ENCODE measurements around the gene TBCCD1.

DNA sequence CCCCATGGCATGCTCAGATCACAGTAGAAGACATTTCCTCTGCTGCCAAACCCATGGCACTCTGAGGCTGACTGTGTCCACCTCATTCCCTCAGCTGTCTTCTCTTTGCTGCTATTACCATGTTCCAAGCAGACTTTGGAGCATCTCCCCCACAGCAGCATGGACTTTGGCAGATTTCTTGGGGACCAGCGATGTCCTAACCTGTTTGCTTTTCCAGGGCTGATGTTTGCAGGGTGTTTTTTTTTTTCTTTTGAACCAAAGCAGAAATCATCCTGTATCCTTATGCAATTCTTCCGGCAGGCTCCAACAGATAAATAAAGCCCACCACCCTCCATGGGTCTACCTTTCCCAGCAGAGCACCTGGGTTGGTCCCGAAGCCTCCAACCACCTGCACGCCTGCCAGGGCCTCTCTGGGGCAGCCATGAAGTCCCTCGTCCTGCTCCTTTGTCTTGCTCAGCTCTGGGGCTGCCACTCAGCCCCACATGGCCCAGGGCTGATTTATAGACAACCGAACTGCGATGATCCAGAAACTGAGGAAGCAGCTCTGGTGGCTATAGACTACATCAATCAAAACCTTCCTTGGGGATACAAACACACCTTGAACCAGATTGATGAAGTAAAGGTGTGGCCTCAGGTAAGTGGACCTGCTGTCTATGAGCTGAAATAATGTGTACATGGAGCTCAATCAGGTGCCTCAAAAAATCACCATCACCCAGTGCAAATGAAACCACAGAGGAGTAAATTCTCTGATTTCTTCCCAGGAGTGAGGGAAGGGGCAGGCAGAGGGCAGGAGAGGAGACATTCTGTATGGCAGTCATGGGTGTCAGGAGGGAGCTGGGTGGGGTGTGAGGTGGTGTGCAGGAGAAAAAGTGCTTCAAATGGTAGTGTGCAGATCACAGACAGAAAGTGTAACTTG lies 45.8 kb upstream of the TBCCD1 start, which contains the start of gene AHSG:
- TF ChIP-seq, protein P1, sequence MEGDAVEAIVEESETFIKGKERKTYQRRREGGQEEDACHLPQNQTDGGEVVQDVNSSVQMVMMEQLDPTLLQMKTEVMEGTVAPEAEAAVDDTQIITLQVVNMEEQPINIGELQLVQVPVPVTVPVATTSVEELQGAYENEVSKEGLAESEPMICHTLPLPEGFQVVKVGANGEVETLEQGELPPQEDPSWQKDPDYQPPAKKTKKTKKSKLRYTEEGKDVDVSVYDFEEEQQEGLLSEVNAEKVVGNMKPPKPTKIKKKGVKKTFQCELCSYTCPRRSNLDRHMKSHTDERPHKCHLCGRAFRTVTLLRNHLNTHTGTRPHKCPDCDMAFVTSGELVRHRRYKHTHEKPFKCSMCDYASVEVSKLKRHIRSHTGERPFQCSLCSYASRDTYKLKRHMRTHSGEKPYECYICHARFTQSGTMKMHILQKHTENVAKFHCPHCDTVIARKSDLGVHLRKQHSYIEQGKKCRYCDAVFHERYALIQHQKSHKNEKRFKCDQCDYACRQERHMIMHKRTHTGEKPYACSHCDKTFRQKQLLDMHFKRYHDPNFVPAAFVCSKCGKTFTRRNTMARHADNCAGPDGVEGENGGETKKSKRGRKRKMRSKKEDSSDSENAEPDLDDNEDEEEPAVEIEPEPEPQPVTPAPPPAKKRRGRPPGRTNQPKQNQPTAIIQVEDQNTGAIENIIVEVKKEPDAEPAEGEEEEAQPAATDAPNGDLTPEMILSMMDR (IDR thresholded peaks at IDR 0.05; ENCODE audit: control extremely low read depth in 1 of 3, insufficient read depth in 1 of 3, low read depth in 1 of 3, low read length in 3 of 3) = no peak
- TF ChIP-seq SP2 (IDR thresholded peaks at IDR 0.05; ENCODE audit: low read length) = no peak
- TF ChIP-seq, protein P2, sequence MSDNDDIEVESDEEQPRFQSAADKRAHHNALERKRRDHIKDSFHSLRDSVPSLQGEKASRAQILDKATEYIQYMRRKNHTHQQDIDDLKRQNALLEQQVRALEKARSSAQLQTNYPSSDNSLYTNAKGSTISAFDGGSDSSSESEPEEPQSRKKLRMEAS (IDR thresholded peaks at IDR 0.05) = no peak
- TF ChIP-seq MAFK (IDR thresholded peaks at IDR 0.05; ENCODE audit: low read depth, low read length) = no peak
- TF ChIP-seq JUN (IDR thresholded peaks at IDR 0.05; ENCODE audit: low read depth, low read length) = no peak
- TF ChIP-seq BRCA1 (IDR thresholded peaks at IDR 0.05; ENCODE audit: low read depth, low read length) = no peak
- no peak for TF ChIP-seq RXRA (IDR thresholded peaks at IDR 0.05; ENCODE audit: insufficient read depth, low read depth, low read length)
- no peak for TF ChIP-seq EP300 (IDR thresholded peaks at IDR 0.05; ENCODE audit: borderline replicate concordance in 1 of 2, low read depth in 2 of 2, low read length in 2 of 2)
- TF ChIP-seq TAF1 (IDR thresholded peaks at IDR 0.05; ENCODE audit: low read depth, low read length) = no peak
- no peak for TF ChIP-seq JUND (IDR thresholded peaks at IDR 0.05; ENCODE audit: low read length)
- TF ChIP-seq POLR2A (IDR thresholded peaks at IDR 0.05; ENCODE audit: control extremely low read depth in 1 of 2, low read depth in 2 of 2, low read length in 2 of 2) = no peak
